Measurements from ENCODE around the gene CFAP206.

CFAP206 gene

GRCh38 chr6:87407901-87408720, at the start of gene CFAP206:
CFAP206 (plus strand) TSS chr6:87407972; CDS start chr6:87409840, 1,868 bp downstream.
- peak; percentile 48 for DNase-seq (ENCODE audit: low read depth)

GRCh38 chr6:87364602-87365252, 43.0 kb upstream of the CFAP206 start:
- no peak for DNase-seq (ENCODE audit: low read depth)

- no peak for DNase-seq (ENCODE audit: low read depth)
These were observed 41.5 kb upstream of the CFAP206 start for GRCh38 chr6:87366072-87366827.

GRCh38 chr6:87366899-87367298, 40.9 kb upstream of the CFAP206 start:
- DNase-seq (ENCODE audit: low read depth) = no peak

- DNase-seq (ENCODE audit: low read depth) = no peak
These were observed 34.4 kb upstream of the CFAP206 start for GRCh38 chr6:87373377-87373776.

GRCh38 chr6:87375315-87375714, 32.5 kb upstream of the CFAP206 start:
- no peak for DNase-seq (ENCODE audit: low read depth)

GRCh38 chr6:87376643-87377042, 31.1 kb upstream of the CFAP206 start:
- no peak for DNase-seq (ENCODE audit: low read depth)

- no peak for DNase-seq (ENCODE audit: low read depth)
These were observed 28.8 kb upstream of the CFAP206 start for GRCh38 chr6:87378947-87379346.

- no peak for DNase-seq (ENCODE audit: low read depth)
These were observed 24.9 kb upstream of the CFAP206 start for GRCh38 chr6:87382861-87383260.

- DNase-seq (ENCODE audit: low read depth) = no peak
These were observed 23.7 kb upstream of the CFAP206 start for GRCh38 chr6:87384038-87384437.

GRCh38 chr6:87384449-87384848, 23.3 kb upstream of the CFAP206 start:
- DNase-seq (ENCODE audit: low read depth) = no peak

- no peak for DNase-seq (ENCODE audit: low read depth)
These were observed 16.4 kb upstream of the CFAP206 start for GRCh38 chr6:87391334-87391733.

GRCh38 chr6:87393026-87393622, 14.6 kb upstream of the CFAP206 start:
- DNase-seq (ENCODE audit: low read depth) = peak; percentile 30

- DNase-seq (ENCODE audit: low read depth) = no peak
These were observed 12.3 kb upstream of the CFAP206 start for GRCh38 chr6:87395431-87395830.

- DNase-seq (ENCODE audit: low read depth) = no peak
These were observed 11.0 kb upstream of the CFAP206 start for GRCh38 chr6:87396595-87397392.

GRCh38 chr6:87397656-87398055, 10.1 kb upstream of the CFAP206 start:
- no peak for DNase-seq (ENCODE audit: low read depth)

- no peak for DNase-seq (ENCODE audit: low read depth)
These were observed 5.9 kb upstream of the CFAP206 start for GRCh38 chr6:87401832-87402231.

- DNase-seq (ENCODE audit: low read depth) = peak; percentile 20
These were observed 241 bp upstream of the CFAP206 start for GRCh38 chr6:87407561-87407900.

- DNase-seq (ENCODE audit: low read depth) = no peak
These were observed 966 bp downstream of the CFAP206 start for GRCh38 chr6:87408721-87409155.

- DNase-seq (ENCODE audit: low read depth) = no peak
These were observed 11.5 kb downstream of the CFAP206 start for GRCh38 chr6:87419266-87419665.

GRCh38 chr6:87420360-87420759, 12.6 kb downstream of the CFAP206 start:
- DNase-seq (ENCODE audit: low read depth) = no peak

- DNase-seq (ENCODE audit: low read depth) = no peak
These were observed 13.8 kb downstream of the CFAP206 start for GRCh38 chr6:87421576-87421975.

Data from non-pigmented ciliary epithelial cell (primary cell).